Neural cell (in vitro differentiated cells): ENCODE results near the gene WNT2B. TPM values are rescaled to one million over a fixed set of nuclear protein-coding genes. Genes with fewer than 3 reads are reported as not detected.

Source experiments
- H2AFZ ChIP-seq: fragments of 200-600, 300-800 bp; sonication (generic), shearing (Covaris generic); 2 replicates; pipeline ENCODE4 v1.6.0; 2014; ENCODE audit warnings: low read depth, mild to moderate bottlenecking, antibody characterized with exemption, low read length, moderate library complexity
- H3F3A ChIP-seq: fragments of 200-600 bp; shearing (Covaris generic); 2 replicates; pipeline ENCODE4 v1.6.1; 2016; ENCODE audit warnings: mild to moderate bottlenecking, moderate library complexity, mixed read lengths, antibody characterized with exemption, low read length; ENCODE audit not compliant: insufficient read depth, poor library complexity, severe bottlenecking
- H3K27ac ChIP-seq: fragments of 200-600, 300-800 bp; sonication (generic), shearing (Covaris generic); 2 replicates; pipeline ENCODE4 v1.5.1; 2014; ENCODE audit warnings: mild to moderate bottlenecking, low read length, moderate library complexity
- H3K27me3 ChIP-seq: fragments of 300-800, 200-600 bp; sonication (generic), shearing (Covaris generic); 2 replicates; pipeline ENCODE4 v1.6.0; 2014; ENCODE audit warnings: mild to moderate bottlenecking, low read depth, low read length, moderate library complexity; ENCODE audit not compliant: insufficient read depth
- H3K36me3 ChIP-seq: fragments of 300-800, 200-600 bp; sonication (generic), shearing (Covaris generic); 2 replicates; pipeline ENCODE4 v1.5.1; 2014; ENCODE audit warnings: mild to moderate bottlenecking, antibody characterized with exemption, low read length, moderate library complexity; ENCODE audit not compliant: insufficient read depth
- H3K4me2 ChIP-seq: fragments of 300-800, 200-600 bp; sonication (generic), shearing (Covaris generic); 2 replicates; pipeline ENCODE4 v1.6.0; 2014; ENCODE audit warnings: mild to moderate bottlenecking, low read length
- H3K4me3 ChIP-seq: fragments of 300-800, 200-600 bp; sonication (generic), shearing (Covaris generic); 2 replicates; pipeline ENCODE4 v1.5.1; 2014; ENCODE audit warnings: mild to moderate bottlenecking, low read length, moderate library complexity
- H3K79me2 ChIP-seq: fragments of 200-600 bp; shearing (Covaris generic); replicated peaks from 2 replicates; pipeline ENCODE4 v1.6.0; 2014; ENCODE audit warnings: mild to moderate bottlenecking, low read length, moderate library complexity; ENCODE audit not compliant: insufficient read depth
- H3K9ac ChIP-seq: fragments of 300-800, 200-600 bp; sonication (generic), shearing (Covaris generic); 2 replicates; pipeline ENCODE4 v1.6.1; 2016; ENCODE audit warnings: mild to moderate bottlenecking, low read length, mixed read lengths
- H3K9me2 ChIP-seq: fragments of 200-600 bp; shearing (Covaris generic); 2 replicates; pipeline ENCODE4 v1.6.1; 2016; ENCODE audit warnings: mild to moderate bottlenecking, low read length, mixed read lengths; ENCODE audit not compliant: insufficient read depth
- H3K9me3 ChIP-seq: fragments of 200-600, 300-800 bp; sonication (generic), shearing (Covaris generic); 2 replicates; pipeline ENCODE4 v1.6.1; 2016; ENCODE audit warnings: mild to moderate bottlenecking, mixed run types, low read length, moderate library complexity, mixed read lengths
- H4K20me1 ChIP-seq: fragments of 200-600 bp; shearing (Covaris generic); 2 replicates; pipeline ENCODE4 v1.6.1; 2016; ENCODE audit warnings: mild to moderate bottlenecking, mixed run types; ENCODE audit not compliant: insufficient read depth
- EP300 ChIP-seq: fragments of 450-650 bp; conservative IDR thresholded peaks from 2 replicates; pipeline ENCODE4 v1.6.1; 2014; ENCODE audit warnings: antibody characterized with exemption, mild to moderate bottlenecking, moderate library complexity; ENCODE audit not compliant: poor library complexity, severe bottlenecking
- EZH2 ChIP-seq: fragments of 200-600, 300-800 bp; shearing (Covaris generic), sonication (generic); IDR thresholded peaks from 2 replicates; pipeline ENCODE4 v1.6.1; 2014; ENCODE audit warnings: antibody characterized with exemption, low read length, borderline replicate concordance, mild to moderate bottlenecking; ENCODE audit not compliant: insufficient read depth, poor library complexity, severe bottlenecking
- MXI1 ChIP-seq: fragments of 450-650 bp; conservative IDR thresholded peaks from 2 replicates; pipeline ENCODE4 v1.6.1; 2014; ENCODE audit warnings: antibody characterized with exemption, mild to moderate bottlenecking; ENCODE audit not compliant: poor library complexity, severe bottlenecking
- POLR2AphosphoS5 ChIP-seq: IDR thresholded peaks from 2 replicates; pipeline ENCODE4 v1.6.1; 2012
- RAD21 ChIP-seq: fragments of 450-650 bp; conservative IDR thresholded peaks from 2 replicates; pipeline ENCODE4 v1.6.1; 2014; ENCODE audit warnings: antibody characterized with exemption, mild to moderate bottlenecking, moderate library complexity
- SMC3 ChIP-seq: fragments of 450-650 bp; conservative IDR thresholded peaks from 2 replicates; pipeline ENCODE4 v1.6.1; 2014; ENCODE audit warnings: antibody characterized with exemption, mild to moderate bottlenecking, moderate library complexity; ENCODE audit not compliant: poor library complexity
- TAF1 ChIP-seq: IDR thresholded peaks from 2 replicates; pipeline ENCODE4 v1.6.1; 2012; ENCODE audit warnings: low read depth
- polyA plus RNA-seq: library from polyadenylated mRNA; depleted of rRNA; stranded (reverse); fragments of >200 nt; gene quantifications from 2 replicates; pipeline ENCODE4 v1.2.3, GENCODE V29; 2014
- TF ChIP-seq, protein P1 (sequence below): IDR thresholded peaks from 2 replicates; pipeline ENCODE4 v1.6.1; 2012; ENCODE audit warnings: borderline replicate concordance
- TF ChIP-seq, protein P2 (sequence below): fragments of 450-650 bp; IDR thresholded peaks from 2 replicates; pipeline ENCODE4 v1.5.1; 2014; ENCODE audit warnings: antibody characterized with exemption, mild to moderate bottlenecking, moderate library complexity; ENCODE audit not compliant: poor library complexity, severe bottlenecking

WNT2B gene
- polyA plus RNA-seq, 1 donor from 2014 or later = 3.1 TPM

DNA sequence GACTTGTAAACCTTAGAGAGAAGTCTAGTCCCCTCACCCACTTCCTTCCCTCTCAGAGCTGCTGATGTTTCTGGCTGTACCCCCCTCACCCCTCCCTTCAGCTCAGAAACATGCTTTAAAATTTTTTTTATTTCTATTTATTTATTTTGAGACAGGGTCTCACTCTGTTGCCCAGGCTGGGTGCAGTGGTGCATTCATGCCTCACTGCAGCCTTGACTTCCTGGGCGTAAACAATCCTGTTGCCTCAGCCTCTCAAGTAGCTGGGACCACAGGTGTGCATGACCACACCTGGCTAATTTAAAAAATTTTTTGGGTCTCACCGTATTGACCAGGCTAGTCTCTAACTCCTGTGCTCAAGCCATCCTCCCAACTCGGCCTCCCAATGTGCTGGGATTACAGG, 2.9 kb upstream of the WNT2B start:
- no peak for TF ChIP-seq MXI1
- no peak for TF ChIP-seq EP300
- TF ChIP-seq, protein P1, sequence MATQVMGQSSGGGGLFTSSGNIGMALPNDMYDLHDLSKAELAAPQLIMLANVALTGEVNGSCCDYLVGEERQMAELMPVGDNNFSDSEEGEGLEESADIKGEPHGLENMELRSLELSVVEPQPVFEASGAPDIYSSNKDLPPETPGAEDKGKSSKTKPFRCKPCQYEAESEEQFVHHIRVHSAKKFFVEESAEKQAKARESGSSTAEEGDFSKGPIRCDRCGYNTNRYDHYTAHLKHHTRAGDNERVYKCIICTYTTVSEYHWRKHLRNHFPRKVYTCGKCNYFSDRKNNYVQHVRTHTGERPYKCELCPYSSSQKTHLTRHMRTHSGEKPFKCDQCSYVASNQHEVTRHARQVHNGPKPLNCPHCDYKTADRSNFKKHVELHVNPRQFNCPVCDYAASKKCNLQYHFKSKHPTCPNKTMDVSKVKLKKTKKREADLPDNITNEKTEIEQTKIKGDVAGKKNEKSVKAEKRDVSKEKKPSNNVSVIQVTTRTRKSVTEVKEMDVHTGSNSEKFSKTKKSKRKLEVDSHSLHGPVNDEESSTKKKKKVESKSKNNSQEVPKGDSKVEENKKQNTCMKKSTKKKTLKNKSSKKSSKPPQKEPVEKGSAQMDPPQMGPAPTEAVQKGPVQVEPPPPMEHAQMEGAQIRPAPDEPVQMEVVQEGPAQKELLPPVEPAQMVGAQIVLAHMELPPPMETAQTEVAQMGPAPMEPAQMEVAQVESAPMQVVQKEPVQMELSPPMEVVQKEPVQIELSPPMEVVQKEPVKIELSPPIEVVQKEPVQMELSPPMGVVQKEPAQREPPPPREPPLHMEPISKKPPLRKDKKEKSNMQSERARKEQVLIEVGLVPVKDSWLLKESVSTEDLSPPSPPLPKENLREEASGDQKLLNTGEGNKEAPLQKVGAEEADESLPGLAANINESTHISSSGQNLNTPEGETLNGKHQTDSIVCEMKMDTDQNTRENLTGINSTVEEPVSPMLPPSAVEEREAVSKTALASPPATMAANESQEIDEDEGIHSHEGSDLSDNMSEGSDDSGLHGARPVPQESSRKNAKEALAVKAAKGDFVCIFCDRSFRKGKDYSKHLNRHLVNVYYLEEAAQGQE = no peak
- TF ChIP-seq, protein P2, sequence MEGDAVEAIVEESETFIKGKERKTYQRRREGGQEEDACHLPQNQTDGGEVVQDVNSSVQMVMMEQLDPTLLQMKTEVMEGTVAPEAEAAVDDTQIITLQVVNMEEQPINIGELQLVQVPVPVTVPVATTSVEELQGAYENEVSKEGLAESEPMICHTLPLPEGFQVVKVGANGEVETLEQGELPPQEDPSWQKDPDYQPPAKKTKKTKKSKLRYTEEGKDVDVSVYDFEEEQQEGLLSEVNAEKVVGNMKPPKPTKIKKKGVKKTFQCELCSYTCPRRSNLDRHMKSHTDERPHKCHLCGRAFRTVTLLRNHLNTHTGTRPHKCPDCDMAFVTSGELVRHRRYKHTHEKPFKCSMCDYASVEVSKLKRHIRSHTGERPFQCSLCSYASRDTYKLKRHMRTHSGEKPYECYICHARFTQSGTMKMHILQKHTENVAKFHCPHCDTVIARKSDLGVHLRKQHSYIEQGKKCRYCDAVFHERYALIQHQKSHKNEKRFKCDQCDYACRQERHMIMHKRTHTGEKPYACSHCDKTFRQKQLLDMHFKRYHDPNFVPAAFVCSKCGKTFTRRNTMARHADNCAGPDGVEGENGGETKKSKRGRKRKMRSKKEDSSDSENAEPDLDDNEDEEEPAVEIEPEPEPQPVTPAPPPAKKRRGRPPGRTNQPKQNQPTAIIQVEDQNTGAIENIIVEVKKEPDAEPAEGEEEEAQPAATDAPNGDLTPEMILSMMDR = no peak
- TF ChIP-seq EZH2 = no peak
- no peak for TF ChIP-seq RAD21
- no peak for TF ChIP-seq SMC3
- TF ChIP-seq POLR2AphosphoS5 = no peak
- TF ChIP-seq TAF1 = no peak
- no peaks in the 10 kb centered on the region for H3K9me3 ChIP-seq

DNA sequence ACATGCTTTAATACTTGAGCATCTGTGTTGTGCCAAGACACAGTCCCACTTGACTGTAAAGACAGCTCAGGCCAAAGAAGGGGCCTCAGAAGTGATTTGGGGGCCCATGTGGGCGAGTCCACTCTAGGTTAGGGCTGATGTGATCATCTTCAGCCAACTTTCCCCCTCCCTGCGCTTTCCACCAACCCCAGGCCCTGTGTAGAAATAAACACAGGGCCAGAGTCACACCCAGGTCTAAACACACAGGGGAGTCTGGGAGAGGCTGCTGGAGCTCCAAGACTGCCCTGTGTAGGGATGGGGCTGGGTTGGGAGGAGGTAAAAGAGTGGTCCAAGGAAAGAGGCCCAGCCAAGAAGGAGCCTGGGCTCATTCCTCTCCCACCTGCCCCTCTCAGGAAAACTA, 2.5 kb upstream of the WNT2B start:
- Histone ChIP-seq H4K20me1 (no peaks in the 10 kb centered on the region), H3F3A (no peaks in the 10 kb centered on the region), H2AFZ (no peak overlapping the region), H3K79me2 (no peaks in the 10 kb centered on the region), H3K36me3 (no peaks in the 10 kb centered on the region), H3K9me2 (no peaks in the 10 kb centered on the region), H3K9me3 (no peaks in the 10 kb centered on the region), H3K27me3 (peaks cover 78% of the 10 kb centered on the region), H3K4me3 (no peak overlapping the region), H3K4me2 (no peak overlapping the region), H3K9ac (no peak overlapping the region), H3K27ac (no peak overlapping the region)
- TF ChIP-seq EZH2 (no peak), TAF1 (no peak), RAD21 (no peak), POLR2AphosphoS5 (no peak), SMC3 (no peak), EP300 (no peak), MXI1 (no peak)
- TF ChIP-seq, protein P2 = no peak
- TF ChIP-seq, protein P1 = no peak

More for the DNA sequence above, 2.9 kb upstream of the WNT2B start:
- no peaks in the 10 kb centered on the region for H3K79me2 ChIP-seq
- H3K4me3 ChIP-seq = no peak overlapping the region
- H3K27ac ChIP-seq = no peak overlapping the region
- peaks cover 80% of the 10 kb centered on the region for H3K27me3 ChIP-seq
- H3K36me3 ChIP-seq = no peaks in the 10 kb centered on the region
- H3F3A ChIP-seq = no peaks in the 10 kb centered on the region
- H2AFZ ChIP-seq = no peak overlapping the region
- H3K9me2 ChIP-seq = no peaks in the 10 kb centered on the region
- H3K9ac ChIP-seq = no peak overlapping the region
- H3K4me2 ChIP-seq = no peak overlapping the region
- H4K20me1 ChIP-seq = no peaks in the 10 kb centered on the region
